K562 (cell line): ENCODE data around the gene CAPN8. TPM values are rescaled to one million over a fixed set of nuclear protein-coding genes. Genes with fewer than 3 reads are reported as not detected.

Source experiments
- EGR1 ChIP-seq: fragments of 450-650 bp; conservative IDR thresholded peaks from 2 replicates; pipeline ENCODE4 v1.6.1; 2017; ENCODE audit warnings: mild to moderate bottlenecking
- EP400 ChIP-seq: fragments of 450-650 bp; IDR thresholded peaks from 2 replicates; pipeline ENCODE4 v1.6.1; 2017; ENCODE audit warnings: antibody characterized with exemption, mild to moderate bottlenecking, moderate library complexity
- ETV5 ChIP-seq: sonication (generic); formaldehyde crosslinking; IDR thresholded peaks from 2 replicates; pipeline ENCODE4 v1.4.0; 2020; ENCODE audit warnings: low read depth, mild to moderate bottlenecking, missing genetic modification reagents
- JUND ChIP-seq, 2 experiments: IDR thresholded peaks; 2 replicates in 1 of 2; 3 replicates in 1 of 2; pipeline ENCODE4 v1.6.1; 2011; ENCODE audit warnings: borderline replicate concordance in 2 of 2, low read depth in 2 of 2, low read length in 2 of 2, improper control_type of control experiment in 1 of 2, missing biosample characterization in 1 of 2, missing genetic modification characterization in 1 of 2, missing genetic modification reagents in 1 of 2
- LARP7 ChIP-seq: fragments of 450-650 bp; IDR thresholded peaks from 2 replicates; pipeline ENCODE4 v1.6.1; 2016
- MTA2 ChIP-seq: fragments of 450-650 bp; IDR thresholded peaks from 2 replicates; pipeline ENCODE4 v1.6.1; 2016; ENCODE audit warnings: low read depth
- NR2F6 ChIP-seq: fragments of 450-650 bp; formaldehyde crosslinking; IDR thresholded peaks from 2 replicates; pipeline ENCODE4 v1.4.0; 2020; ENCODE audit warnings: mild to moderate bottlenecking
- TAF7 ChIP-seq: fragments of 450-650 bp; IDR thresholded peaks from 2 replicates; pipeline ENCODE4 v1.6.1; 2016; ENCODE audit warnings: missing genetic modification characterization, missing compliant biosample characterization
- TCF7 ChIP-seq: sonication (generic); IDR thresholded peaks from 2 replicates; pipeline ENCODE4 v1.6.1; 2016; ENCODE audit warnings: antibody characterized with exemption, borderline replicate concordance
- ZBTB17 ChIP-seq: fragments of 450-650 bp; formaldehyde crosslinking; IDR thresholded peaks from 2 replicates; pipeline ENCODE4 v1.4.0; 2020; ENCODE audit warnings: mild to moderate bottlenecking
- polyA plus RNA-seq, 8 experiments: library from polyadenylated mRNA; depleted of rRNA in 4 of 8; stranded (reverse) in 5 of 8; unstranded in 3 of 8; fragments of >200 nt; fragmentation: Nextera tagmentation in 2 of 8; fragmentation: Illumina TruSeq in 1 of 8; extraction: Ambion mirVana in 2 of 8; extraction: Trizol in 1 of 8; gene quantifications; 2 replicates each; pipeline versions ENCODE4 v1.2.1 to v1.2.3, GENCODE V29; 2011 to 2014; ENCODE audit warnings: inconsistent platforms in 1 of 8, missing spikeins in 1 of 8
- total RNA-seq, 7 experiments: library from RNA; depleted of rRNA in 6 of 7; stranded (reverse); fragments of >200 nt in 6 of 7; fragmentation: Illumina TruSeq in 2 of 7; extraction: Trizol in 2 of 7; gene quantifications; 2 replicates each; pipeline versions ENCODE4 v1.2.1 to v1.2.3, GENCODE V29; 2011 to 2021; ENCODE audit warnings: low replicate concordance in 1 of 7
- TF ChIP-seq, protein P1 (sequence below): fragments of 450-650 bp; formaldehyde crosslinking; IDR thresholded peaks from 2 replicates; pipeline ENCODE4 v1.4.0; 2022; ENCODE audit warnings: missing genetic modification characterization
- TF ChIP-seq, protein P2 (sequence below), 2 experiments: fragments of 450-650 bp; IDR thresholded peaks; 2 replicates each; pipeline ENCODE4 v1.6.1; 2016
- TF ChIP-seq, protein P3 (sequence below), 3 experiments: fragments of 200-800 bp in 1 of 3; fragments of 250-450 bp in 1 of 3; fragments of 450-650 bp in 1 of 3; sonication (Bioruptor Pico) in 1 of 3; sonication (Bioruptor generic) in 1 of 3; formaldehyde crosslinking in 1 of 3; IDR thresholded peaks; 2 replicates each; pipeline versions ENCODE4 v1.6.1 to v1.8.0; 2016 to 2022; ENCODE audit warnings: mild to moderate bottlenecking in 2 of 3, missing genetic modification characterization in 2 of 3, missing compliant biosample characterization in 1 of 3, moderate library complexity in 1 of 3
- TF ChIP-seq, protein P4 (sequence below): sonication (generic); formaldehyde crosslinking; IDR thresholded peaks from 2 replicates; pipeline ENCODE4 v1.8.1; 2023; ENCODE audit warnings: mild to moderate bottlenecking, missing genetic modification reagents
- TF ChIP-seq, protein P5 (sequence below): fragments of 250-450 bp; sonication (Bioruptor Pico); IDR thresholded peaks from 2 replicates; pipeline ENCODE4 v1.4.0; 2020; ENCODE audit warnings: mild to moderate bottlenecking, moderate library complexity, borderline replicate concordance

The CAPN8 gene
- total and polyA plus RNA-seq, 9 of the 15 experiments (the other 6 are each of a cell fraction or from before 2014, with no cell fraction given), result 0.06 TPM; not detected in 8

DNA sequence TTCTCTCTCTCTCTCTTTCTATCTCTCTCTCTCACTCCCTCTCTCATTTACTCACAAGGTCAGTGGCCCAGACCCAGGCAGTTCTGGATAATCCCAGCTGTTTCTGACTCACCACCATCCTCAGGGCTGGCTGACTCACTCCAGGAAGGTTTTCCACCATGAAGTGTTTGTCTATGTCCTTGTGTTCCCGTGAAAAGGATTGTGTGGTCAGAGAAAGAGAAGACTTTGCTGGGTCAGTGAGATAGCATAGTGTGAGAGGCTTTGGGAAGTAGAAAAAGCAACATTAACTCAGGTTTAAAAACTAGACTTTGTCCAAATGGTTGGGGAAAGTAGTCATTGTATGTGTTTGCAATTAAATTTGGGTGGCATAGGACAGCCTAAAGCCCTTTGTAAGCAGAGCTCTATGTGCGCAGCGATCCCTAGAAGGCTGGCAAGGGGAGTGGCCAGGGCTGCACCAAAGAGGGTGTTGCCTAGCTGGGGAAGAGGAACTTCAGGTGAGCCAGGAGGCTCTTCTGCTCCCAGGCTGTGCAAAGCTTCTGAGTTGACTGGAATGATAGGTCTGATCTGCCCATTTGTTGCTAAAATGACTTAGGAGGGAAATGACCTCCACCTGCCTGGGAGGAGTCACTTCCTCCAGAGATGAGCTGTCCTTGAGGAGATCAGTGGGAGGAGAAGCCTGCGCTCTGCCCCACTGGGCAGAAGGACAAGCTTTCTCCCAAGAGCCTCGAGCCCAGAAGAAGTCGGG lies 41.9 kb upstream of the CAPN8 start (continued):
- TF ChIP-seq, protein P1, sequence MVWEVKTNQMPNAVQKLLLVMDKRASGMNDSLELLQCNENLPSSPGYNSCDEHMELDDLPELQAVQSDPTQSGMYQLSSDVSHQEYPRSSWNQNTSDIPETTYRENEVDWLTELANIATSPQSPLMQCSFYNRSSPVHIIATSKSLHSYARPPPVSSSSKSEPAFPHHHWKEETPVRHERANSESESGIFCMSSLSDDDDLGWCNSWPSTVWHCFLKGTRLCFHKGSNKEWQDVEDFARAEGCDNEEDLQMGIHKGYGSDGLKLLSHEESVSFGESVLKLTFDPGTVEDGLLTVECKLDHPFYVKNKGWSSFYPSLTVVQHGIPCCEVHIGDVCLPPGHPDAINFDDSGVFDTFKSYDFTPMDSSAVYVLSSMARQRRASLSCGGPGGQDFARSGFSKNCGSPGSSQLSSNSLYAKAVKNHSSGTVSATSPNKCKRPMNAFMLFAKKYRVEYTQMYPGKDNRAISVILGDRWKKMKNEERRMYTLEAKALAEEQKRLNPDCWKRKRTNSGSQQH (CRISPR knock-in tag), result peak; percentile 86
- no peak for TF ChIP-seq ETV5 (CRISPR knock-in tag)
- no peak for TF ChIP-seq TCF7
- TF ChIP-seq, protein P2, sequence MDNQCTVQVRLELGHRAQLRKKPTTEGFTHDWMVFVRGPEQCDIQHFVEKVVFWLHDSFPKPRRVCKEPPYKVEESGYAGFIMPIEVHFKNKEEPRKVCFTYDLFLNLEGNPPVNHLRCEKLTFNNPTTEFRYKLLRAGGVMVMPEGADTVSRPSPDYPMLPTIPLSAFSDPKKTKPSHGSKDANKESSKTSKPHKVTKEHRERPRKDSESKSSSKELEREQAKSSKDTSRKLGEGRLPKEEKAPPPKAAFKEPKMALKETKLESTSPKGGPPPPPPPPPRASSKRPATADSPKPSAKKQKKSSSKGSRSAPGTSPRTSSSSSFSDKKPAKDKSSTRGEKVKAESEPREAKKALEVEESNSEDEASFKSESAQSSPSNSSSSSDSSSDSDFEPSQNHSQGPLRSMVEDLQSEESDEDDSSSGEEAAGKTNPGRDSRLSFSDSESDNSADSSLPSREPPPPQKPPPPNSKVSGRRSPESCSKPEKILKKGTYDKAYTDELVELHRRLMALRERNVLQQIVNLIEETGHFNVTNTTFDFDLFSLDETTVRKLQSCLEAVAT (IDR thresholded peaks at IDR 0.05), result peak; percentile 66 to 79; a peak in 3 of 4 replicates
- 0 out of 2 replicates have a peak, but pooled peaks have one; percentile 15 for TF ChIP-seq EGR1
- TF ChIP-seq ZBTB17 (CRISPR knock-in tag), result peak; percentile 72; the same call in 1 of the 2 replicates
- TF ChIP-seq LARP7, result no peak
- TF ChIP-seq, protein P3, sequence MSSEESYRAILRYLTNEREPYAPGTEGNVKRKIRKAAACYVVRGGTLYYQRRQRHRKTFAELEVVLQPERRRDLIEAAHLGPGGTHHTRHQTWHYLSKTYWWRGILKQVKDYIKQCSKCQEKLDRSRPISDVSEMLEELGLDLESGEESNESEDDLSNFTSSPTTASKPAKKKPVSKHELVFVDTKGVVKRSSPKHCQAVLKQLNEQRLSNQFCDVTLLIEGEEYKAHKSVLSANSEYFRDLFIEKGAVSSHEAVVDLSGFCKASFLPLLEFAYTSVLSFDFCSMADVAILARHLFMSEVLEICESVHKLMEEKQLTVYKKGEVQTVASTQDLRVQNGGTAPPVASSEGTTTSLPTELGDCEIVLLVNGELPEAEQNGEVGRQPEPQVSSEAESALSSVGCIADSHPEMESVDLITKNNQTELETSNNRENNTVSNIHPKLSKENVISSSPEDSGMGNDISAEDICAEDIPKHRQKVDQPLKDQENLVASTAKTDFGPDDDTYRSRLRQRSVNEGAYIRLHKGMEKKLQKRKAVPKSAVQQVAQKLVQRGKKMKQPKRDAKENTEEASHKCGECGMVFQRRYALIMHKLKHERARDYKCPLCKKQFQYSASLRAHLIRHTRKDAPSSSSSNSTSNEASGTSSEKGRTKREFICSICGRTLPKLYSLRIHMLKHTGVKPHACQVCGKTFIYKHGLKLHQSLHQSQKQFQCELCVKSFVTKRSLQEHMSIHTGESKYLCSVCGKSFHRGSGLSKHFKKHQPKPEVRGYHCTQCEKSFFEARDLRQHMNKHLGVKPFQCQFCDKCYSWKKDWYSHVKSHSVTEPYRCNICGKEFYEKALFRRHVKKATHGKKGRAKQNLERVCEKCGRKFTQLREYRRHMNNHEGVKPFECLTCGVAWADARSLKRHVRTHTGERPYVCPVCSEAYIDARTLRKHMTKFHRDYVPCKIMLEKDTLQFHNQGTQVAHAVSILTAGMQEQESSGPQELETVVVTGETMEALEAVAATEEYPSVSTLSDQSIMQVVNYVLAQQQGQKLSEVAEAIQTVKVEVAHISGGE (CRISPR knock-in tag; IDR thresholded peaks at IDR 0.05), result no peak
- TF ChIP-seq, protein P4, sequence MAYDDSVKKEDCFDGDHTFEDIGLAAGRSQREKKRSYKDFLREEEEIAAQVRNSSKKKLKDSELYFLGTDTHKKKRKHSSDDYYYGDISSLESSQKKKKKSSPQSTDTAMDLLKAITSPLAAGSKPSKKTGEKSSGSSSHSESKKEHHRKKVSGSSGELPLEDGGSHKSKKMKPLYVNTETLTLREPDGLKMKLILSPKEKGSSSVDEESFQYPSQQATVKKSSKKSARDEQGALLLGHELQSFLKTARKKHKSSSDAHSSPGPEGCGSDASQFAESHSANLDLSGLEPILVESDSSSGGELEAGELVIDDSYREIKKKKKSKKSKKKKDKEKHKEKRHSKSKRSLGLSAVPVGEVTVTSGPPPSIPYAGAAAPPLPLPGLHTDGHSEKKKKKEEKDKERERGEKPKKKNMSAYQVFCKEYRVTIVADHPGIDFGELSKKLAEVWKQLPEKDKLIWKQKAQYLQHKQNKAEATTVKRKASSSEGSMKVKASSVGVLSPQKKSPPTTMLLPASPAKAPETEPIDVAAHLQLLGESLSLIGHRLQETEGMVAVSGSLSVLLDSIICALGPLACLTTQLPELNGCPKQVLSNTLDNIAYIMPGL (CRISPR knock-in tag), result no peak
- TF ChIP-seq TAF7 (tag), result no peak
- TF ChIP-seq, protein P5, sequence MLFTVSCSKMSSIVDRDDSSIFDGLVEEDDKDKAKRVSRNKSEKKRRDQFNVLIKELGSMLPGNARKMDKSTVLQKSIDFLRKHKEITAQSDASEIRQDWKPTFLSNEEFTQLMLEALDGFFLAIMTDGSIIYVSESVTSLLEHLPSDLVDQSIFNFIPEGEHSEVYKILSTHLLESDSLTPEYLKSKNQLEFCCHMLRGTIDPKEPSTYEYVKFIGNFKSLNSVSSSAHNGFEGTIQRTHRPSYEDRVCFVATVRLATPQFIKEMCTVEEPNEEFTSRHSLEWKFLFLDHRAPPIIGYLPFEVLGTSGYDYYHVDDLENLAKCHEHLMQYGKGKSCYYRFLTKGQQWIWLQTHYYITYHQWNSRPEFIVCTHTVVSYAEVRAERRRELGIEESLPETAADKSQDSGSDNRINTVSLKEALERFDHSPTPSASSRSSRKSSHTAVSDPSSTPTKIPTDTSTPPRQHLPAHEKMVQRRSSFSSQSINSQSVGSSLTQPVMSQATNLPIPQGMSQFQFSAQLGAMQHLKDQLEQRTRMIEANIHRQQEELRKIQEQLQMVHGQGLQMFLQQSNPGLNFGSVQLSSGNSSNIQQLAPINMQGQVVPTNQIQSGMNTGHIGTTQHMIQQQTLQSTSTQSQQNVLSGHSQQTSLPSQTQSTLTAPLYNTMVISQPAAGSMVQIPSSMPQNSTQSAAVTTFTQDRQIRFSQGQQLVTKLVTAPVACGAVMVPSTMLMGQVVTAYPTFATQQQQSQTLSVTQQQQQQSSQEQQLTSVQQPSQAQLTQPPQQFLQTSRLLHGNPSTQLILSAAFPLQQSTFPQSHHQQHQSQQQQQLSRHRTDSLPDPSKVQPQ (CRISPR knock-in tag), result no peak
- no peak for TF ChIP-seq NR2F6 (CRISPR knock-in tag)
- peak; percentile 79 for TF ChIP-seq MTA2
- peak; percentile 98 for TF ChIP-seq JUND (IDR thresholded peaks at IDR 0.05; ENCODE audit: borderline replicate concordance, low read depth, low read length)
- peak; percentile 97; the same call in 2 of the 3 replicates for TF ChIP-seq JUND (tag; IDR thresholded peaks at IDR 0.05; ENCODE audit: borderline replicate concordance, low read depth, low read length)
- peak; percentile 48 for TF ChIP-seq EP400
